IMR-90 (cell line): Measurements from ENCODE around the gene PTPRG.

Source experiments
- CEBPB ChIP-seq: IDR thresholded peaks from 2 replicates; pipeline ENCODE4 v1.6.1; 2012; ENCODE audit warnings: low read depth, low read length, improper control_type of control experiment
- CHD1 ChIP-seq: IDR thresholded peaks from 2 replicates; pipeline ENCODE4 v1.6.1; 2012; ENCODE audit warnings: low read depth, low read length, improper control_type of control experiment
- ELK1 ChIP-seq: fragments of 150-350 bp; IDR thresholded peaks from 2 replicates; pipeline ENCODE4 v1.6.1; 2016; ENCODE audit warnings: low read depth, mild to moderate bottlenecking, low read length, moderate library complexity, borderline replicate concordance
- MAFK ChIP-seq: IDR thresholded peaks from 2 replicates; pipeline ENCODE4 v1.6.1; 2012; ENCODE audit warnings: low read depth, low read length, improper control_type of control experiment
- MAZ ChIP-seq: IDR thresholded peaks from 2 replicates; pipeline ENCODE4 v1.6.1; 2012; ENCODE audit warnings: low read depth, mild to moderate bottlenecking, low read length, improper control_type of control experiment, moderate library complexity, borderline replicate concordance
- NFE2L2 ChIP-seq: fragments of 150-350 bp; IDR thresholded peaks from 2 replicates; pipeline ENCODE4 v1.6.1; 2016; ENCODE audit warnings: low read depth, mild to moderate bottlenecking, low read length
- POLR2A ChIP-seq: IDR thresholded peaks from 2 replicates; pipeline ENCODE4 v1.6.1; 2012; ENCODE audit warnings: mild to moderate bottlenecking, low read depth, low read length
- RAD21 ChIP-seq: IDR thresholded peaks from 2 replicates; pipeline ENCODE4 v1.6.1; 2012; ENCODE audit warnings: low read length, improper control_type of control experiment
- RCOR1 ChIP-seq: IDR thresholded peaks from 2 replicates; pipeline ENCODE4 v1.6.1; 2012; ENCODE audit warnings: mild to moderate bottlenecking, low read length, improper control_type of control experiment; ENCODE audit not compliant: insufficient replicate concordance
- RFX5 ChIP-seq: IDR thresholded peaks from 2 replicates; pipeline ENCODE4 v1.8.0; 2012; ENCODE audit warnings: low read depth, mild to moderate bottlenecking, low read length, moderate library complexity
- SMC3 ChIP-seq: fragments of 150-350 bp; IDR thresholded peaks from 2 replicates; pipeline ENCODE4 v1.6.1; 2016; ENCODE audit warnings: low read depth, mild to moderate bottlenecking, antibody characterized with exemption, low read length, moderate library complexity
- TF ChIP-seq, protein P1 (sequence below): conservative IDR thresholded peaks from 2 replicates; pipeline ENCODE4 v1.5.1; 2012; ENCODE audit warnings: mild to moderate bottlenecking, low read depth, low read length, improper control_type of control experiment
- TF ChIP-seq, protein P2 (sequence below): fragments of 150-350 bp; IDR thresholded peaks from 2 replicates; pipeline ENCODE4 v1.6.1; 2017; ENCODE audit warnings: mild to moderate bottlenecking, antibody characterized with exemption, low read length, low read depth

- TF ChIP-seq, protein P1, sequence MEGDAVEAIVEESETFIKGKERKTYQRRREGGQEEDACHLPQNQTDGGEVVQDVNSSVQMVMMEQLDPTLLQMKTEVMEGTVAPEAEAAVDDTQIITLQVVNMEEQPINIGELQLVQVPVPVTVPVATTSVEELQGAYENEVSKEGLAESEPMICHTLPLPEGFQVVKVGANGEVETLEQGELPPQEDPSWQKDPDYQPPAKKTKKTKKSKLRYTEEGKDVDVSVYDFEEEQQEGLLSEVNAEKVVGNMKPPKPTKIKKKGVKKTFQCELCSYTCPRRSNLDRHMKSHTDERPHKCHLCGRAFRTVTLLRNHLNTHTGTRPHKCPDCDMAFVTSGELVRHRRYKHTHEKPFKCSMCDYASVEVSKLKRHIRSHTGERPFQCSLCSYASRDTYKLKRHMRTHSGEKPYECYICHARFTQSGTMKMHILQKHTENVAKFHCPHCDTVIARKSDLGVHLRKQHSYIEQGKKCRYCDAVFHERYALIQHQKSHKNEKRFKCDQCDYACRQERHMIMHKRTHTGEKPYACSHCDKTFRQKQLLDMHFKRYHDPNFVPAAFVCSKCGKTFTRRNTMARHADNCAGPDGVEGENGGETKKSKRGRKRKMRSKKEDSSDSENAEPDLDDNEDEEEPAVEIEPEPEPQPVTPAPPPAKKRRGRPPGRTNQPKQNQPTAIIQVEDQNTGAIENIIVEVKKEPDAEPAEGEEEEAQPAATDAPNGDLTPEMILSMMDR = no peak
- TF ChIP-seq CEBPB (no peak), MAFK (no peak), MAZ (no peak), NFE2L2 (no peak), CHD1 (no peak), RCOR1 (no peak), POLR2A (no peak), SMC3 (no peak), RAD21 (no peak), RFX5 (no peak), ELK1 (no peak)
- TF ChIP-seq, protein P2, sequence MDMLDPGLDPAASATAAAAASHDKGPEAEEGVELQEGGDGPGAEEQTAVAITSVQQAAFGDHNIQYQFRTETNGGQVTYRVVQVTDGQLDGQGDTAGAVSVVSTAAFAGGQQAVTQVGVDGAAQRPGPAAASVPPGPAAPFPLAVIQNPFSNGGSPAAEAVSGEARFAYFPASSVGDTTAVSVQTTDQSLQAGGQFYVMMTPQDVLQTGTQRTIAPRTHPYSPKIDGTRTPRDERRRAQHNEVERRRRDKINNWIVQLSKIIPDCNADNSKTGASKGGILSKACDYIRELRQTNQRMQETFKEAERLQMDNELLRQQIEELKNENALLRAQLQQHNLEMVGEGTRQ = no peak
Observed at GRCh38 chr3:61646360-61646759, 85.0 kb downstream of the PTPRG start.
